GM12892 (cell line): ENCODE data around the gene TMTC2.

ENCODE experiments used
- POLR2A ChIP-seq: IDR thresholded peaks from 2 replicates; pipeline ENCODE4 v1.6.1; 2011; ENCODE audit warnings: low read depth, low read length, control low read depth
- POLR2AphosphoS5 ChIP-seq: IDR thresholded peaks from 2 replicates; pipeline ENCODE4 v1.6.1; 2011; ENCODE audit warnings: low read depth, low read length, control low read depth
- TAF1 ChIP-seq: IDR thresholded peaks from 2 replicates; pipeline ENCODE4 v1.6.1; 2011; ENCODE audit warnings: low read depth, mild to moderate bottlenecking, control low read depth, low read length, borderline replicate concordance

GRCh38 chr12:83114966-83115365, 428.3 kb downstream of the TMTC2 start:
- TF ChIP-seq POLR2A = no peak
- no peak for TF ChIP-seq TAF1
- no peak for TF ChIP-seq POLR2AphosphoS5
